Epithelial cell of esophagus (primary cell): Measurements from ENCODE around the gene APOL2.
"Not testable (repeated sequence)": the region's sequence is repeated elsewhere in the genome, so short reads cannot be mapped to it uniquely, and the experiment has no call there.

Experiments used
- DNase-seq: peaks from one replicate; pipeline ENCODE4 v3.0.0; 2010; ENCODE audit warnings: low read depth
- H3K4me3 ChIP-seq: 2 replicates; pipeline ENCODE4 v1.5.1; 2011; ENCODE audit warnings: mild to moderate bottlenecking, low read length, control low read depth
- TF ChIP-seq, protein P1 (sequence below): IDR thresholded peaks from 2 replicates; pipeline ENCODE4 v1.5.1; 2011; ENCODE audit warnings: low read depth, mild to moderate bottlenecking, low read length, control low read depth, inconsistent platforms; ENCODE audit not compliant: insufficient read depth; ENCODE audit errors: missing control alignments

Gene APOL2

DNA sequence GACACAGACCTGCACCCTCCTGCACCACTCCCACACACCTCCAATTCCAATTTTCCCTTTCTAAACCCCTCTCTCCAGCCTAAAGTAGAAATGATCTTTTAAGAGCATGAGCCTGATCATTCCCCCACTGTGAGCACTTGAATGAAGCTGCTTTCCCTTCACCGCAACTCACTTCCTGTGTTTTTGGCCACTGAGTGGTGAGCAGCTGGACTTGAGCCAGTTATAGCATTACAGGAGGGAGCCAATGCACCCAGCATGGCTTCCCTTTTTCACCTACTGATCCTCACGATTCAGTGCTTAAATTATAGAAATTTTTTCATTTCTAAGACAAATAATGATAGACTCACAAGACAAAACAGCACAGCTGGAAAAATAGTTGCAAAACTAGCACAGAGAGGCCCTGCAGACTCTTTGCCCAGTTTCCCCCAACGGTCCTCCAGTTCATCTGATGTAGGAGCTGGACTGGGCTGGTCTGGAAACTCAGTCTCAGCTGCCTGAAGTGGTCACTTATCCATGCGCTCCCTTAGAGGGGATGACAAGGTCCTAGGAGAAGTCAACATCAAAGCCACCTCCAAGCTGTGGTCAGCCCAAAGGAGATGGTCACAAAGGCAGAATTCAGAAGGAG lies 28.0 kb downstream of the APOL2 start:
- TF ChIP-seq, protein P1, sequence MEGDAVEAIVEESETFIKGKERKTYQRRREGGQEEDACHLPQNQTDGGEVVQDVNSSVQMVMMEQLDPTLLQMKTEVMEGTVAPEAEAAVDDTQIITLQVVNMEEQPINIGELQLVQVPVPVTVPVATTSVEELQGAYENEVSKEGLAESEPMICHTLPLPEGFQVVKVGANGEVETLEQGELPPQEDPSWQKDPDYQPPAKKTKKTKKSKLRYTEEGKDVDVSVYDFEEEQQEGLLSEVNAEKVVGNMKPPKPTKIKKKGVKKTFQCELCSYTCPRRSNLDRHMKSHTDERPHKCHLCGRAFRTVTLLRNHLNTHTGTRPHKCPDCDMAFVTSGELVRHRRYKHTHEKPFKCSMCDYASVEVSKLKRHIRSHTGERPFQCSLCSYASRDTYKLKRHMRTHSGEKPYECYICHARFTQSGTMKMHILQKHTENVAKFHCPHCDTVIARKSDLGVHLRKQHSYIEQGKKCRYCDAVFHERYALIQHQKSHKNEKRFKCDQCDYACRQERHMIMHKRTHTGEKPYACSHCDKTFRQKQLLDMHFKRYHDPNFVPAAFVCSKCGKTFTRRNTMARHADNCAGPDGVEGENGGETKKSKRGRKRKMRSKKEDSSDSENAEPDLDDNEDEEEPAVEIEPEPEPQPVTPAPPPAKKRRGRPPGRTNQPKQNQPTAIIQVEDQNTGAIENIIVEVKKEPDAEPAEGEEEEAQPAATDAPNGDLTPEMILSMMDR = no peak
- no peak overlapping the region for H3K4me3 ChIP-seq
- no peak for DNase-seq

DNA sequence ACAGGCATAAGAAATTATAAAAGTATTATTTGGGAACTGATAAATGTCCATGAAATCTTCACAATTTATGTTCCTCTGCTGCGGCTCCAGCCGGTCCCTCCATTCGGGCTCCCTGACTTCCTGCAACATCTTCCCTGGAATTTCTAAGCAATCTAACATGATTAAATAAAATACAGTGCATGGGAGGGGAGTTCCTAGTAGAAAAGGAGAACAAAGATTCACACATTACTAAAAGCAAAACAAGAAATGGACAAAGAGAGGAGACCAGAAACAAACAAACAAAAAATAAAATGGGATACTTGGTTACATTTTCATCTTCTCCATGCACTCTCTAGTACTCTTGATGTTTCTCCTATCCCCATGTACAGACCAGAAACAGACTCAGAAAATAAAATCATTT lies 29.1 kb downstream of the APOL2 start:
- DNase-seq = no peak
- H3K4me3 ChIP-seq = no peak overlapping the region
- TF ChIP-seq, protein P1 = no peak

DNA sequence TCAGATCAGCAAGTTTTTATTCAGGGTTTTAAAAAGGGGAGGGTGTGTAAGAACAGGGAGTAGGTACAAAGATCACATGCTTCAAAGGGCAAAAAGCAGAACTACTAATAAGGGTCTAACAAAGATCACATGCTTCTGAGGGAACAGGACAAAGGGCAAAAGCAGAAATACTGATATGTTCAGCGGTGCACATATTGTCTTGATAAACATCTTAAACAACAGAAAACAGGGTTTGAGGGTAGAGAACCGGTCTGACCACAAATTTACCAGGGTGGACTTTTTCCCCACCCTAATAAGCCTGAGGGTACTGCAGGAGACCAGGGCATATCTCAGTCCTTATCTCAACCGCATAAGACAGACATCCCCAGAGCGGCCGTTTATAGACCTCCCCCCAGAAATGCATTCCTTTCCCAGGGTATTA lies 29.8 kb downstream of the APOL2 start:
- not testable (repeated sequence) for H3K4me3 ChIP-seq, DNase-seq

DNA sequence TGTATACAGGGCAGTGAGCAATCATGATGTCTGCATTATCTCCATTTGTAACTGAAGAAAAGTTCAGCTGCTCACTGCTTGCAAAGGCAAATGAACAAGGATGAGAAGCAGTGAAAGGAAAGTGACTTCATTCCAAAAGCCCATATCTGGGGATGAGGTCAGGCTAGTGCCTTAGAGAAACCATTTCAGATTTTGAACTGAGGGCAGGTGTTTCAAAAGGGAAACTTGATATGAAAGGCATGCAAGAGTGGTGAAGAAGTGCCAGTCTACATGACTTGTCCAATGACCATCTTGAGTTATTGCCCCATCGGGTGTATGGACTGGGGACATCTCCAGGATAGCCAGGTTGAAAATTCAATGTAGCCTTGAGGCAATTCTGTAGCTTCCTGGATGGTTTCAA lies 30.4 kb downstream of the APOL2 start:
- no peak for DNase-seq
- no peak overlapping the region for H3K4me3 ChIP-seq
- TF ChIP-seq, protein P1 = no peak

DNA sequence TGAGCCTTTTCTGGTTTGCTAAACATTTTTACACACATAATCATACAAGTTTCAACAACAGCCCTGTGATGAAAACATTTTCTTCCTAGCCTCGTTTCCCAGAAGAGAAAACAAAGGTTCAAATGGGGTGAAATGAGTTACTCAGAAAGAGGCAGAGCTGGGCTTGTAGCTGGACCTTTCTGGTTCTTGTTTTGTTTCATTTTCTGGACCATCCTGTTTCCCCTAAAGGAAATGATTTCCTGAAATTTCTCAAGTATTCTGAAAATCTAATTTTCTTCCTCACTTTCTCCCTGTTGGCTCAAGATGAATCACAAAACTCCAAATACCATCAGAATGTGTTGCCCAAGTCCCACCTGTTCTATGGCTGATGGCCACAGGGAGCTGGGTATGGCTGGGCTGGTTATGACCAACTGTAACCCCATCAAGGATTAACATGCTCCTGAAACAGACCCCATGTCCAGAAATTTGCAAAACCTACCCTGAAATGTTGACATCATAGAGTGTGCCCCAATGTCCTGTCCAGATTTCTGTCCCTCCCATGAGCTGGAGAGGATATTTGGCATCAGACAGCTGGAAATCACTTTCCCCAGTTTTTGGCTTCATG lies 31.1 kb downstream of the APOL2 start:
- DNase-seq = peak; percentile 30
- TF ChIP-seq, protein P1 = no peak
- H3K4me3 ChIP-seq = no peak overlapping the region

DNA sequence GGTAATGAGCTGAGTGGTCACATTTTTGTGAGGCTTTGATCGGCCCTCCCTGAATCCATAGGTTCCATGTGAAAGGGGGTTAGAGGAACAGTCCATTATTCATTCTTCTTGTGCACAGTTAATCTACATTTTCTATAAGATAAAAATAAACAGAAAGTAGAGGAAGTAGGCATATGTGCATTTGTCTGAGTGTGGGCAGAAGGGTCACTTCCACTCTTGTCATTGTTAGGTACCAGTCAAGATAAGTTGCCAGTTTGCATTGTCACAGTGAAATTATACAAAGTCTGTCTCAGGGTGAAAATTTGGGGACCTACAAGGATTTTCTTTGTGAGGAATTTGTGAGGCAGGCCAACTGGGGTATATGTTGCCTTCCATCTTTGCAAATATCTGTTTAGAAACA lies 33.1 kb downstream of the APOL2 start:
- TF ChIP-seq, protein P1 = no peak
- H3K4me3 ChIP-seq = no peak overlapping the region
- no peak for DNase-seq

DNA sequence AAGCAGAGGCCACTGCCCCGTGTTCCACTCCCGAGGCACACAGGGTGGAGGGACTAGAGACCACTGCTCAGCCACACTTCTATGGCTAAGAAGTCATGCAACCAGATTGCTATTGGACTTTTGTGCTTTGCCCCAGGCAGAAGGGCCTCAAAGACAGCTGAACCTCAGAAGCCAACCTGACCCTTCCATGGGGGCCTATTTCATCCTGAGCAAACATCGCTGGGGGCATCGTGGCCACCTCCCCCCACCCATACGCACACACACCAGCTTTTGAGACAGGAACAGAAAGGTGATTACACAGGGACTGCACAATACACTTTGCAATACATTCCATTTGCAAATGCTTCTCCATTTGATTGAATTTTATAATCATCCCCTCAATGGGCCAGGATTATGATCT lies 33.8 kb downstream of the APOL2 start:
- H3K4me3 ChIP-seq, DNase-seq: not testable (repeated sequence)

DNA sequence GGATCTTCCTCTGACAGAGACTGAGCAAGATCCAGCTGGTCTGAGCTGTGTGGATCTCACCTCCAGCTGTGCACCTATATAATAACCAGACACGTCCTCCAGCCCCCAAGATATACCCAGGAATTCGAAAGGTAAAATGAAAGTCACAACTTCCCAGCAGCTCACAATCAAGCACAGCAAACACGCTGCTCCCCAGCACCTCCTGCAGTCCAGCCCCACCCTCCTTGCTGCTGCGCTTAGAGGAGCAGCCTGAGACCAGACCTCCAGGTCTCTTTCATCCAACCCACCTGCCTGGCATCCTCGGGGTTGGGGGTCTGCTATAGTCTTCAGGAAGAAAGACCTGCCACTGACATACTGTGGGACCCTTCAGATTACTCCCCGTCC lies 34.7 kb downstream of the APOL2 start:
- H3K4me3 ChIP-seq = no peak overlapping the region
- TF ChIP-seq, protein P1 = no peak
- no peak for DNase-seq
